NT2/D1 (cell line): ENCODE data around the gene TMEM255B.
"Not testable (repeated sequence)": the region's sequence is repeated elsewhere in the genome, so short reads cannot be mapped to it uniquely, and the experiment has no call there.

Experiments
- DNase-seq: peaks from one replicate; pipeline ENCODE4 v3.0.0-alpha.2; 2011; ENCODE audit warnings: low read depth, low spot score
- H3K27me3 ChIP-seq: 2 replicates; pipeline ENCODE4 v1.6.0; 2011; ENCODE audit warnings: mild to moderate bottlenecking; ENCODE audit not compliant: insufficient read length, insufficient read depth
- H3K36me3 ChIP-seq: 2 replicates; pipeline ENCODE4 v1.6.1; 2011; ENCODE audit warnings: mild to moderate bottlenecking, low read length, mixed read lengths; ENCODE audit not compliant: insufficient read depth, insufficient read length
- H3K4me1 ChIP-seq: 2 replicates; pipeline ENCODE4 v1.5.1; 2011; ENCODE audit not compliant: insufficient read depth, insufficient read length
- H3K4me3 ChIP-seq: 2 replicates; pipeline ENCODE4 v1.5.1; 2011; ENCODE audit warnings: low read depth; ENCODE audit not compliant: insufficient read length
- H3K9ac ChIP-seq: 2 replicates; pipeline ENCODE4 v1.6.0; 2011; ENCODE audit warnings: low read depth; ENCODE audit not compliant: insufficient read length
- H3K9me3 ChIP-seq: 2 replicates; pipeline ENCODE4 v1.5.1; 2011; ENCODE audit warnings: mild to moderate bottlenecking, low read length; ENCODE audit not compliant: insufficient read depth
- SUZ12 ChIP-seq: IDR thresholded peaks from 2 replicates; pipeline ENCODE4 v1.6.1; 2011; ENCODE audit not compliant: insufficient read length, insufficient read depth; ENCODE audit errors: extremely low read depth
- YY1 ChIP-seq: IDR thresholded peaks from 2 replicates; pipeline ENCODE4 v1.6.1; 2011; ENCODE audit not compliant: insufficient read length, insufficient read depth
- ZNF274 ChIP-seq: IDR thresholded peaks from 2 replicates; pipeline ENCODE4 v1.6.1; 2011; ENCODE audit warnings: mild to moderate bottlenecking, low read depth, low read length

Gene TMEM255B

DNA sequence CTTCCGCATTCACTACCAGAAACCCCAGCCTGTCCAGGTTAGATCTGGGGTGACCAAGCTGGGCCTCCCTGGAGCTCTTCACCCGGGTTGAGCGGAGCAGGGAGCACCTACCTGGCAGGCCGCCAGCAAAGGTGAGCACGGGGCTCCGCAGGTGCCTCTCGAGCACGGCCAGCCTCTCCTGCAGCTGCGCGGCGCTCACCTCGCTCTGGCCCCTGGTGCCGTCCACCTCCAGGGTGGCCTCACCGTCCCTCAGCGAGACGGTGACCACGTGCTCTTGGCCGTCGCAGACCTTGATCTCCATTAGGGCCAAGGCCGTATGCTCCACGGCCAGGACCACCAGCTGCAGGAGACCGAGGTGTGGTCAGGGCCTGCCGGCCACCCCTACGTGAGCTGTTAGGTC lies 62.8 kb downstream of the TMEM255B start:
- DNase-seq = no peak
- Histone ChIP-seq H3K4me1 (peaks cover 3% of the 10 kb centered on the region), H3K9me3 (no peaks in the 10 kb centered on the region), H3K4me3 (no peak overlapping the region), H3K27me3 (no peaks in the 10 kb centered on the region), H3K36me3 (peaks cover 59% of the 10 kb centered on the region), H3K9ac (peak overlapping the region; percentile 17)
- no peak for TF ChIP-seq SUZ12
- no peak for TF ChIP-seq ZNF274
- TF ChIP-seq YY1 = no peak

DNA sequence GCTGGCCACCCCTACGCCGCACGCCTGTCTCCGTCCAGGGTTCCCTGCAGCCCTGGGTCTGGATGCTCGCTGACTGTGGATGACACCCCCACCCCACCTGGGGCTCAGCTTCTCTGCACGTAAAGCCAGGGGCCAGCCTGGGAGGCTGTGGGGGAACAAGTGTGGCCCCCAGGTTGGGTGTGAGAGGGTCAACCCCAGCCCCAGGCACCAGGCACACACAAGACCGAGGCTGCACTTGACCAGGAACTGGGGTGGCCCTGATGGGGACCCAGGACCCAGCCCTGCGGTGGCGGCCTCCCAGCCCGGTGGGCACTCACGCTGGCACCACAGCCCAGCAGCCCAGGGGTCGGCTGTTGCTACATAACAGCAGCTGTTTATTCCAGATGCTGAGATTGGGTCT lies 63.2 kb downstream of the TMEM255B start:
- no peak overlapping the region for H3K4me3 ChIP-seq
- H3K4me1 ChIP-seq = peaks cover 3% of the 10 kb centered on the region
- H3K27me3 ChIP-seq = no peaks in the 10 kb centered on the region
- peak overlapping the region; percentile 17 for H3K9ac ChIP-seq
- H3K9me3 ChIP-seq = no peaks in the 10 kb centered on the region
- H3K36me3 ChIP-seq = peaks cover 63% of the 10 kb centered on the region
- DNase-seq = no peak
- TF ChIP-seq YY1 (no peak), SUZ12 (no peak), ZNF274 (no peak)

DNA sequence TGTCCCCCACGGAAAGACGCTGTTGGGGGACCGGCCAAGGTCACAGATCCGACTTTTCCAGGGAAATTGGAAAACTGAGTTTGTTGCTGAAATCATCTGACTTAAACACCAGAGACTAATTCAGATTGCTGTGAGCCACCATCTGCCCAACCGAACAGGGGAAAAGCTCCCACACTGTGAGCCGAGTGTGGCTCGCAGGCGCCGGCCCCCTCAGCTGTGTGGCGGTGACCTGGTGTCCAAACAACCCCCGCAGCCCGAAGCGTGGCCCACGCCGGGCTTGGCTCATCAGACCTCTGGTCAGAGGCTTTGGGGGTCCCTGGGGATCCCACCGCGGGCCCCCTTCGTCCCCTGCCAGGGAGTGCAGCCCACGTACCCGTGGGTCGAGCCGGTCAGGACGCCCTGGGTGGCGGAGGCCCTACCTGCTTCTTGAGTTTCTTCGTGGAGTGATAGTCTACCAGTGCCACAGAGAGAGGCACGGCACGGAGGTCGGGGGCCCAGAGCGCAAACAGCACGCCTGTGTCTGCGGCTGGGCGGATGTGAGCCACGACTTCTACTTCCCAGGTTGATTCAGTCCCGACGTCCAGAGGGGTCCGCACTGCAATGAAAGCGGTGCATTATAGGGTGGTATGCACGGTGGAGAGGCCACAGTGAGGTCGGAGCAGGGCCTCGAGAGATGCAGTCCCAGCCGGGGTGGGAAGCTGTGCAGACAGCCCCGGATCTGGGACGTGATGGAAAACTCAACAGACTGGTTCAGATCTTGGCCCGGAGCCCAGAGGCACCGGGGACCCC lies 64.1 kb downstream of the TMEM255B start:
- TF ChIP-seq YY1 = no peak
- no peak for TF ChIP-seq SUZ12
- TF ChIP-seq ZNF274 = no peak
- H3K4me3 ChIP-seq = no peak overlapping the region
- peaks cover 69% of the 10 kb centered on the region for H3K36me3 ChIP-seq
- H3K9me3 ChIP-seq = no peaks in the 10 kb centered on the region
- DNase-seq = no peak
- peaks cover 3% of the 10 kb centered on the region for H3K4me1 ChIP-seq
- H3K9ac ChIP-seq = no peak overlapping the region
- no peaks in the 10 kb centered on the region for H3K27me3 ChIP-seq

- Histone ChIP-seq H3K9me3 (no peaks in the 10 kb centered on the region), H3K27me3 (no peaks in the 10 kb centered on the region), H3K36me3 (peaks cover 76% of the 10 kb centered on the region), H3K4me3 (no peak overlapping the region), H3K9ac (no peak overlapping the region), H3K4me1 (peaks cover 3% of the 10 kb centered on the region)
- DNase-seq = no peak
- no peak for TF ChIP-seq YY1
- TF ChIP-seq ZNF274 = no peak
- TF ChIP-seq SUZ12 = no peak
Observed at GRCh38 chr13:113823771-113824170, 64.7 kb downstream of the TMEM255B start.

- Histone ChIP-seq H3K9ac (no peak overlapping the region), H3K27me3 (no peaks in the 10 kb centered on the region), H3K4me1 (peaks cover 5% of the 10 kb centered on the region), H3K9me3 (no peaks in the 10 kb centered on the region), H3K4me3 (no peak overlapping the region), H3K36me3 (peaks cover 72% of the 10 kb centered on the region)
- TF ChIP-seq SUZ12 = no peak
- TF ChIP-seq YY1 = no peak
- no peak for TF ChIP-seq ZNF274
- DNase-seq = no peak
Observed at GRCh38 chr13:113825841-113826240, 66.8 kb downstream of the TMEM255B start.

DNA sequence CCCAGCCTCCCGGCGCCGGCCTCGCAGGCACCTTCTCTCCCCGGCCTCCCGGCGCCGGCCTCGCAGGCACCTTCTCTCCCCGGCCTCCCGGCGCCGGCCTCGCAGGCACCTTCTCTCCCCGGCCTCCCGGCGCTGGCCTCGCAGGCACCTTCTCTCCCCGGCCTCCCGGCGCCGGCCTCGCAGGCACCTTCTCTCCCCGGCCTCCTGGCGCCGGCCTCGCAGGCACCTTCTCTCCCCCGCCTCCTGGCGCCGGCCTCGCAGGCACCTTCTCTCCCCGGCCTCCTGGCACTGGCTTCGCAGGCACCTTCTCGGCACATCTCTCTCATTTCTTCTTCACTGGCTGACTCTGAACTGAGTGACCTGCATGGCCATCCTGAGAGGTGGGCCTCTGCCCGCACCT lies 67.4 kb downstream of the TMEM255B start:
- not testable (repeated sequence) for H3K9me3 ChIP-seq, H3K27me3 ChIP-seq, H3K4me1 ChIP-seq, H3K4me3 ChIP-seq, DNase-seq, H3K9ac ChIP-seq
- peaks cover 75% of the 10 kb centered on the region for H3K36me3 ChIP-seq

- Histone ChIP-seq H3K4me3 (no peak overlapping the region), H3K9me3 (no peaks in the 10 kb centered on the region), H3K9ac (no peak overlapping the region), H3K27me3 (no peaks in the 10 kb centered on the region), H3K36me3 (peaks cover 71% of the 10 kb centered on the region), H3K4me1 (peaks cover 5% of the 10 kb centered on the region)
- TF ChIP-seq SUZ12 = no peak
- no peak for TF ChIP-seq ZNF274
- TF ChIP-seq YY1 = no peak
- no peak for DNase-seq
Observed at GRCh38 chr13:113827021-113827420, 68.0 kb downstream of the TMEM255B start.
